Kidney (tissue), 14 donors: ENCODE measurements around the gene NDUFAF4. TPM values are rescaled to one million over a fixed set of nuclear protein-coding genes. Genes with fewer than 3 reads are reported as not detected.
A peak's percentile ranks its signal among the peaks of the same experiment; 100 is the strongest.

ENCODE experiments used
- DNase-seq, 5 donors: peaks; one replicate each; pipeline ENCODE4 v3.0.0-alpha.2; 2013 to 2020
- FAIRE-seq: peaks from 2 replicates; lab custom pipeline; 2012; peaks lifted over from hg19 to GRCh38; lab: Jason Lieb, UNC
- H3K27ac ChIP-seq, 2 donors: one replicate each; pipeline ENCODE4 v1.7.0; 2013; ENCODE audit warnings: low read depth in 2 of 2, low read length in 2 of 2, inconsistent platforms in 1 of 2
- H3K27me3 ChIP-seq: one replicate; pipeline ENCODE4 v1.7.1; 2013; ENCODE audit warnings: low read length, inconsistent platforms; ENCODE audit not compliant: control insufficient read depth, insufficient read depth
- H3K36me3 ChIP-seq, 3 donors: one replicate each; pipeline versions ENCODE4 v1.7.0 to v1.7.1; 2013; ENCODE audit warnings: low read length in 3 of 3, control low read depth in 1 of 3, inconsistent platforms in 1 of 3; ENCODE audit not compliant: insufficient read depth in 3 of 3, control insufficient read depth in 2 of 3
- H3K4me1 ChIP-seq, 3 donors: one replicate each; pipeline versions ENCODE4 v1.7.0 to v1.7.1; 2013; ENCODE audit warnings: low read length in 3 of 3, inconsistent platforms in 1 of 3, low read depth in 1 of 3; ENCODE audit not compliant: control insufficient read depth in 2 of 3, insufficient read depth in 2 of 3
- H3K4me3 ChIP-seq, 3 donors: one replicate each; pipeline versions ENCODE4 v1.7.0 to v1.8.1; 2013; ENCODE audit warnings: low read length in 3 of 3, control low read depth in 1 of 3, inconsistent platforms in 1 of 3
- H3K9ac ChIP-seq, 3 donors: one replicate each; pipeline versions ENCODE4 v1.7.0 to v1.7.1; 2013; ENCODE audit warnings: low read length in 3 of 3, control low read depth in 1 of 3, inconsistent platforms in 1 of 3
- H3K9me3 ChIP-seq, 3 donors: one replicate each; pipeline versions ENCODE4 v1.7.0 to v1.7.1; 2013; ENCODE audit warnings: low read length in 3 of 3, control low read depth in 1 of 3, inconsistent platforms in 1 of 3; ENCODE audit not compliant: control insufficient read depth in 2 of 3, insufficient read depth in 1 of 3
- intact Hi-C: fragments of 100-400 bp; cut with DNase I; formaldehyde crosslinking; loops from one replicate; pipeline ENCODE4 v1.11.1; 2022
- polyA plus RNA-seq: library from polyadenylated mRNA; stranded (reverse); fragments of 350-450 nt; fragmentation: Illumina TruSeq; extraction: RNeasy Lipid Tissue Mini Kit (QIAGEN cat#74804); gene quantifications from one replicate; pipeline ENCODE4 v1.2.3, GENCODE V29; 2014; ENCODE audit warnings: low read depth, low replicate concordance; ENCODE audit not compliant: insufficient read depth
- total RNA-seq: library from RNA; stranded (reverse); fragmentation: NEBNext Ultra II Directional; extraction: Animal tissue kit (Norgen Biotek cat#: 25700); gene quantifications from one replicate; pipeline ENCODE4 v1.2.1, GENCODE V29; 2021
- TF ChIP-seq, protein P1 (sequence below): IDR thresholded peaks from 3 replicates; pipeline ENCODE4 v1.5.1; 2012; ENCODE audit warnings: mild to moderate bottlenecking, moderate library complexity, borderline replicate concordance; ENCODE audit not compliant: insufficient read depth; ENCODE audit errors: extremely low read depth
- donor health status: control.
- donor health status: control.
- donor health status: control.
- donor health status: control.
- donor health status: control.
- donor health status: DM: yes; HTN: yes; CAD: no.
- donor health status: Normal renal cell carcinoma (clear cell type).

NDUFAF4 gene
- total and polyA plus RNA-seq, 2 donors from 2014 or later = 22.9 to 81.5 TPM

DNA sequence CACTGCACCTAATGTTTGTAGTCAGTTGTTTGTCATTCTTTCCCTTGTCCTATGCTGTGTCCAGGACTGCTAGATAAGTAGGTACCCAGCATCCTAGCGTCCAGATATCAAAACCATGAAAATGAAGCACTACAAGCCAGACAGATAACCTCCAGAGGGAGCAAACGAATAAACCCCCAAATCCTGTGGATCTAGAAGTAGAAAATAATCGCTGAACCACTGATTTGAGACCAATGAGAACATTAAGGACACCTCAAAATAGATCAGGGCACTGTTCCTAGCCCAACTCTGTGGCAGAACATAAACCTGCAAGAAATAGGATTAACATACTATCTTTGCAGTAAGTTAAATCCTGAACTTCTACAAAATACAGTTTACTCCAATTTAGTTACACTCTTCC is 25.7 kb upstream of the NDUFAF4 start:
- Histone ChIP-seq H3K36me3 (no peaks in the 10 kb centered on the region), H3K4me3 (peak overlapping the region in 1 of 3 donors; percentile 77), H3K4me1 (peaks cover 0 to 6% (median 3%) of the 10 kb centered on the region in 3 donors), H3K9ac (peak overlapping the region in 1 of 3 donors; percentile 72), H3K9me3 (no peaks in the 10 kb centered on the region), H3K27me3 (no peaks in the 10 kb centered on the region), H3K27ac (peak overlapping the region; percentile 76 to 85)
- FAIRE-seq (no peak), DNase-seq (no peak)
- intact Hi-C loops = no loop called here
- TF ChIP-seq, protein P1, sequence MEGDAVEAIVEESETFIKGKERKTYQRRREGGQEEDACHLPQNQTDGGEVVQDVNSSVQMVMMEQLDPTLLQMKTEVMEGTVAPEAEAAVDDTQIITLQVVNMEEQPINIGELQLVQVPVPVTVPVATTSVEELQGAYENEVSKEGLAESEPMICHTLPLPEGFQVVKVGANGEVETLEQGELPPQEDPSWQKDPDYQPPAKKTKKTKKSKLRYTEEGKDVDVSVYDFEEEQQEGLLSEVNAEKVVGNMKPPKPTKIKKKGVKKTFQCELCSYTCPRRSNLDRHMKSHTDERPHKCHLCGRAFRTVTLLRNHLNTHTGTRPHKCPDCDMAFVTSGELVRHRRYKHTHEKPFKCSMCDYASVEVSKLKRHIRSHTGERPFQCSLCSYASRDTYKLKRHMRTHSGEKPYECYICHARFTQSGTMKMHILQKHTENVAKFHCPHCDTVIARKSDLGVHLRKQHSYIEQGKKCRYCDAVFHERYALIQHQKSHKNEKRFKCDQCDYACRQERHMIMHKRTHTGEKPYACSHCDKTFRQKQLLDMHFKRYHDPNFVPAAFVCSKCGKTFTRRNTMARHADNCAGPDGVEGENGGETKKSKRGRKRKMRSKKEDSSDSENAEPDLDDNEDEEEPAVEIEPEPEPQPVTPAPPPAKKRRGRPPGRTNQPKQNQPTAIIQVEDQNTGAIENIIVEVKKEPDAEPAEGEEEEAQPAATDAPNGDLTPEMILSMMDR = no peak

DNA sequence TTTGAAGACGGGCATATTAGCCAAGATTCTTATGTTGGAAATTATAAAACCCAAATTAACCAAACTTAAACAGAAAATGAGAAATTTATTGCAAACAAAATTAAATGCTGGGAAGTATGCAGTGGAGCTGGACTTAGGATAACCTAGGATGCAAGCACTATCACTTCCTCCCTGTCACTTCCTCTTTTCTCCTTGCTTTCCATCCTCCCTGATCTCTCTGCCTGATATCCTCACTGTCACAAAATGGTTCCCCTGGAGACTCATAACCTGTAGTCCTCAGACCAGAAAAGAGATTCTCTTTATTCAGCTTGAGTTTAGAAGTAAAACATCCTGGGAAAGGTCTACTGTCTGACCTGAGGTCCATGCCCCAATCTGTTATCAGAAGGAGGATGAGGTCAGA is 19.4 kb upstream of the NDUFAF4 start:
- Histone ChIP-seq H3K36me3 (no peaks in the 10 kb centered on the region), H3K27ac (no peak overlapping the region), H3K4me3 (no peak overlapping the region), H3K9ac (no peak overlapping the region), H3K27me3 (no peaks in the 10 kb centered on the region), H3K4me1 (no peaks in the 10 kb centered on the region), H3K9me3 (no peaks in the 10 kb centered on the region)
- intact Hi-C loops = no loop called here
- TF ChIP-seq, protein P1 = no peak
- FAIRE-seq (no peak), DNase-seq (no peak)

DNA sequence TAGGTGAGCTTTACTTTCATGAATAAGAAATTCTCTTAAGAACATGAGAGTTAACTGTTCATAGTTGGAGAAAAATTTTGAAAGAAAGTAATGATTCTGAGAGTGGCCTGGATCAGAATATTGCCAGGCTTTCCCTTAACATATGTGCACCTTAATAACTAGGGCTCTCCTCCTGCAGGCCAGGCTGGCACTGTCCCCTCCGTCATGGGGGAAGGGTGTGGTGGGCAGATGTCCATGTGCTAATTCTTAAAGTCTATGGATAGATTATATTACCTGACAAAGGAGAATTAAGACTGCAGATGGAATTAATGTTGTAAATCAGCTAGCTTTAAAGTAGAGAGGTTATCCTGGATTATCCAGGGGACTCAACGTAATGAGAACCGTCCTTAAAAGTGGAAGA is 15.9 kb upstream of the NDUFAF4 start:
- intact Hi-C loops = no loop called here

More for the DNA sequence above, 15.9 kb upstream of the NDUFAF4 start:
- no peaks in the 10 kb centered on the region for H3K36me3 ChIP-seq
- TF ChIP-seq, protein P1 = no peak
- FAIRE-seq (no peak), DNase-seq (no peak)
- H3K9ac ChIP-seq = no peak overlapping the region
- no peak overlapping the region for H3K27ac ChIP-seq
- no peak overlapping the region for H3K4me3 ChIP-seq
- H3K9me3 ChIP-seq = no peaks in the 10 kb centered on the region
- peaks cover 0 to 4% (median 0%) of the 10 kb centered on the region in 3 donors for H3K4me1 ChIP-seq
- no peaks in the 10 kb centered on the region for H3K27me3 ChIP-seq
